ENCODE results near the gene CA5A.
A peak's percentile ranks its signal among the peaks of the same experiment; 100 is the strongest.

DNA sequence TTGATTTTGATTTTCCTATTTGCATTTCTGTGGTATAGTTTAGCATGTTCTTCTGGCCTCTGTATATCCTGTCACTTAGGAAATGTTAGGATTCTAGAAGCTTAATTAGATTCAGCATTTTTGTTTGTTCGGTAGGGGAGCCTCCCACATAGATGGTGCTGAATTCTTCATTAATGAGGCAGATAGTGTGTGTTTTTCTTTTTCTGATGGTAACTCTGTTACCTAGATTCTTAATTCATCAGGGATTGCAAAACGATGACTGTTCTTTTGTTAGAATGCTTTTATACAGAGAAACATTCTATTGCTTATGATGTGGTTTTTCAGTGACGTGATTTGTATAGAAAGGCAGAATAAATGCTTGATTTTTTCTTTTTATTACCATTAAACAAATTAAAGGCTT is 33.9 kb upstream of the CA5A start:
- no peak for TF ChIP-seq CTCF (conservative IDR thresholded peaks at IDR 0.05; ENCODE audit: low read depth, low read length)
- TF ChIP-seq POLR2A (IDR thresholded peaks at IDR 0.05; ENCODE audit: low read depth, low read length): no peak
- TF ChIP-seq ELK1 (IDR thresholded peaks at IDR 0.05; ENCODE audit: borderline replicate concordance, low read depth, low read length): no peak
- TF ChIP-seq CEBPB (IDR thresholded peaks at IDR 0.05; ENCODE audit: low read depth, low read length): peak; percentile 83
- TF ChIP-seq BHLHE40 (IDR thresholded peaks at IDR 0.05; ENCODE audit: low read depth, low read length): no peak
- no peak for TF ChIP-seq RAD21 (IDR thresholded peaks at IDR 0.05; ENCODE audit: low read length)
- no peak for TF ChIP-seq MXI1 (IDR thresholded peaks at IDR 0.05; ENCODE audit: borderline replicate concordance, low read depth, low read length)

All from IMR-90 (cell line).